ENCODE data around the gene REV3L.
"Not testable (repeated sequence)": the region's sequence is repeated elsewhere in the genome, so short reads cannot be mapped to it uniquely, and the experiment has no call there.

Gene REV3L

DNA sequence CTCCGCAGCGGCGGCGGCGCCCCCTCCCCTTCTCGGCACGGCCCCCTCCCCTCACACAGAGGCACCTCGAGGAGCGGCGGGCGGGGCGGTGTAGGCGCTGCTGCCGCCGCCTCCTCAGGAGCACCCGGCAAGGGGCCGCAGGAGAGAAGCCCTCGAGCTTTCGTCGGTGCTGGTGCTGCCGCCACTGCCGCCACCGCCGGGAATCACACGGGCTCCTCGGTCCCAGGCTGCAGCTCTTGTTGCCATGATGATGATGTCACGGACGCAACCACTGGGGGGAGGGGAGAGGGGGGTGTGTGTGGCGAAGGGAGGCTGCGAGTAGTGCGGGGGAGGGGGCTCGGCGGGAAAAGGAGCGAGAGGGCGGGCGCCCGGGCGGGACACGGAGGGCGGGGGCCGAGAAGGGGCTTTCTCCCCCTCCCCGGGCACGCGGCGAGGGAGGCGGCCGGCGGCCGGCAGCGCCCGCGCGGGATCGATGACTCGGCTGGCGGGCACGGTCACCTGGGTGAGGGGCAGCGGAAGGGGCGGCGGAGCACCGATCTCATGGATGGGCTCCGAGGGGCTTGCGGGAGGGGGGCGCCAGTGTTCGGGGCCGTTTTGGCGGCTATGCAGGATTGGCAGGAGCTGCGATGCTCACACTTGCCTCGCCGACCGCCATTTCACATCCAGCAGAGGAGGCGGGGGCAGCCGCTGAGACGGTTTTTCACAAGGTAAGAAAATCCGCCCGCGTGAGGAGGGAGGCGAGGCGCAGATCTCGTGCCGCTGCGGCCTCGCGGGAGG is at the start of gene REV3L:
Gene REV3L, minus strand, starts transcription at position 260 of the 777 bp plus-strand sequence. CDS start 330 bp downstream, outside the sequence.
- DNase-seq (ENCODE audit: low read depth, low spot score): peak; percentile 82

- no peak for DNase-seq (ENCODE audit: low read depth, low spot score)
These were observed 48.2 kb upstream of the REV3L start for GRCh38 chr6:111531185-111531584.

- no peak for DNase-seq (ENCODE audit: low read depth, low spot score)
These were observed 47.6 kb upstream of the REV3L start for GRCh38 chr6:111530667-111531066.

- no peak for DNase-seq (ENCODE audit: low read depth, low spot score)
These were observed 47.2 kb upstream of the REV3L start for GRCh38 chr6:111530218-111530617.

- DNase-seq (ENCODE audit: low read depth, low spot score): no peak
These were observed 44.3 kb upstream of the REV3L start for GRCh38 chr6:111527367-111527766.

DNA sequence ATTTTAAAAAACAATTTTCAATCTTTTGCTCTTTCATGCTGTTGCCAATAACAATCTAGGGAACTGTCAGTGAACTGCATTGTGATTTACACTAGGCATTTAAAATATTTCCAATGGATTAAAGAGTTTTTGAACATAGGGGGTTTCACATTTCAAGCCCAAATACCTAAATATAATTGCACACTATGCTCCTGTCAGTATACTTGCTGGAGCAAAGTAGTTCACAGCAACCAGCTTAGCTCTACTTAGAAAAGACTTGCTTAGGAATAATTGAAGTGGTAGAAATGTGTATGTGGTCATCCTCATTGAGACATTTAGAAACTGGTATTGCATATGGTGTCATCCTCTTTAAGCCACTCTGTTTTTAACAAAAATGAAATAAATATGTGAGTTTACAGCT is 41.7 kb upstream of the REV3L start:
- no peak for DNase-seq (ENCODE audit: low read depth, low spot score)

- no peak for DNase-seq (ENCODE audit: low read depth, low spot score)
These were observed 41.2 kb upstream of the REV3L start for GRCh38 chr6:111524252-111524651.

DNA sequence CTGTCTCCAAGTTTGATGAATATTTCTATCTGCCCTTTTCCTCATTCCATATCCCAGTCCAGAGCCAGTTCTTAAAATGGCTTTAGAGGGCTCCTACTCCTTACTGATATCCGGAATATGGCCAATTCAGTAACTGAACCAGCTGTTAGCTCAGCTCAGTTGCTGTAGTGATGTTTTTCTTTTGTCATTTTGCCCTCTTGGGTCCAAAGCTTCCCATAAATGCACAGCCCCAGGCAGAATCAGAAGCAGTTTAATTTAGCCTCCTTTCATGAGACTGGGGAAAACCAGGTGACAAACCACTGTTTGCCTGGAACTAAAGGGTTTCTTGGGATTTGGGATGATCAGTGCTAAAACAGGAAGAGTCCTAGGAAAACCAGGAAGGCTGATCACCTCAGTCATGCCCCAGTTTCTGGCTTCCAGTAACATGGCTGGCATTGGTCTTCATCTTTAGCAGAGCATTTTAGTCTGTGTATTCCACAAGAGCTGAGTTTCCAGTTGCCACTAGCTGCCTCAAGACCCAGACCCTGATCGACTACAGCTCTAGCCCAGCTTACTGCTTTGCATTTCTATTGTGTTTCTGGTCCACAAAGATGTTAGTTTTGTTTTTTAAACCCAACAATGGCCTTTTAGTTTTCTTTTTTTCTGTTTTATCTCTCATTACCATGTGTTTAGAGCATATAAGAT is 40.6 kb upstream of the REV3L start:
- no peak for DNase-seq (ENCODE audit: low read depth, low spot score)

DNA sequence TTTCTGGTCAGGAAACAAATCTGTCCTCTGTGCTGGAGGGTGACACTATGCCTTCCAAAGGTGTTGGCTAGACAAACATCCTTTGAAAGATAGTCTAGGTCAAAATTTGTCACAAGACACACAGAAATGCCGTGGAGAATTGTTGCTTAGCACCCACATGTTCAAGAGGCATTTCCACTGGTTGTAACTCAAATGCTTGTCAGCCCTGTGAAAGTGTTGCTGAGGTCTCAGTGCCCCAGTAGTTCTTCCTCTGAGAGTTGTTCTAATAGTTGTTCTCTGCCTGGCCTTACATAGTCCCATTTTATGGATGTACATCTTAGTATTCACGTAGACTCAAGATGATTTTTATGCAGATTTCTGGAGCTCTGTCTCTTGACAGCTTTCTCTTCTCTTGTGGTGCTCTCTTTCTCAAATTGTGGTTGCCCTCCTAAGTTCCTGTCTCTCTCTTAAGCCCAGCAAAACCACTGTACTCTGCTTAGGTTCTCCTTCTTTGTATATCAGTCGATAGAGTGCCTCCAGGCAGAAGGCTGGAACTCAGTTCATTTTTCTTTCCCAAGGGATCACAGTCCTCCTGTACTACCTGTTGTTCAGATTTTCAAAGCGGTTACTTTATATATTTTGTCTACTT is 39.5 kb upstream of the REV3L start:
- no peak for DNase-seq (ENCODE audit: low read depth, low spot score)

DNA sequence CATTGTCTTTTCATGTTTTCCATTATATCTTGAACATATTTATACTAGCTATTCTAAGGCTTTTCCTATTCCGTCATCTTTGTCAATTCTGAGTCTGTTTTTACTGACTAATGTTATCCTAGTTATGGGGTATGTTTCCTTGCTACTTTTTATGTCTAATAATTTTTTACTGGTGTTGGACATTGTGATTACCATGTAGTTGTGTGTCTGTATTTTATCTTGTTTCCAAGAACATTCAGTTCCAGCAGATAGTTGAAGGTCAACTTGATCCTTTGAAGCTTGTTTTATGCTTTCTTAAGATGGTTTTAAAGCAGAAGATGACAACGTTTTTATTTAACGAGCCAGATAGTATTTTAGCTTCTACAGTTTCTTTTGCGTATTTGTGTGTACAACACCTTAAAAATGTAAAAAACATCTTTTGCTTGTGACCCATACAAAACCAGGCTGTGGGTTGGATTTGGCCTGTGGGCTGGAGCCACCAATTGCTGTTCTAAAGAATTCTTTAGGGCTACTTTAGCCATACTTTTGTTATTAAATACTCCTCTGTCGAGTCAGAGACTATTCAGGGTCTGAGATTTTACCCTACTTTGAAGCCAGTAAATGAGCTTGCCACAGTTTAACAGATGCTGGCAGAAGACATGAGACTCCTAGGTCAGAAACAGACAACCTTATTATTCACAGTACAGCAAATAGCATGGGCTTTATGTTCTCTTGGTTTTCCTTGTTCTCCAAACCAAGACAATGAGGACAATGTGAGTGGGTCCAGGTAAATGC is 38.7 kb upstream of the REV3L start:
- DNase-seq (ENCODE audit: low read depth, low spot score): no peak

DNA sequence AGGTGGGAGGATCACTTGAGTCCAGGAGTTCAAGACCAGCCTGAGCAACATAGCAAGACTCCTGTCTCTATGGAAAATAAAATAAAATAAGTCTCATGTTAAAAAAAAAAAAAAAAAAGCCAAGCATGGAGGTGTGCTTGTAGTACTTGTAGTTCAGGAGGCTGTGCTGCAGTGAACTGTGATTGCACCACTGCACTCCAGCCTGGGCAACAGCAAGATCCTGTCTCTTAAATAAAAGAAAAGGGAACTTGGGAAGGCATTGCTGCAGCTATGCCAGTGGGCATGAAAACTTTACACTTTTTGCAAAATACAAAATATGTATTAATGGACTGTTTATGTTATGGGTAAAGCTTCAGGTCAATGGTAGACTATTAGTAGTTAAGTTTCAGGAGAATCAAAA is 37.5 kb upstream of the REV3L start:
- DNase-seq (ENCODE audit: low read depth, low spot score): no peak

- DNase-seq (ENCODE audit: low read depth, low spot score): no peak
These were observed 34.9 kb upstream of the REV3L start for GRCh38 chr6:111517965-111518364.

DNA sequence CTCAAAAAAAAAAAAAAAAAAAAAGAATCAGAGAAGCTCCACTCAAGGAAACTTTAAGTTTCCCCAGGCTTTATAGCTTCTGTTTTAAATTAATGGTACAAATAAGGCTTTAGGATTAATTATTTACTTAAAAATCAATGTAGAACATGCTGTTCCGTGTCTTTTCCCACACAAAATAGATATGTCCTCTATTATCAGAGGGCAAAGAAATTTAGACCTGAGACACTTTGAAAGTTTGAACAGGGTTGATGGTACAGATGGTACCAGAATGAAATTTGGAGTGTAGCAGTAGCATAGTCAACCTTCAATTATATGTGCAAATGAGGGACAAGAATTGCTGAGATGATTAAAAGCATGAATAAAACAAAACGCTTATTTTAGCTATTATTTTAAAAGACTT is 32.2 kb upstream of the REV3L start:
- no peak for DNase-seq (ENCODE audit: low read depth, low spot score)

DNA sequence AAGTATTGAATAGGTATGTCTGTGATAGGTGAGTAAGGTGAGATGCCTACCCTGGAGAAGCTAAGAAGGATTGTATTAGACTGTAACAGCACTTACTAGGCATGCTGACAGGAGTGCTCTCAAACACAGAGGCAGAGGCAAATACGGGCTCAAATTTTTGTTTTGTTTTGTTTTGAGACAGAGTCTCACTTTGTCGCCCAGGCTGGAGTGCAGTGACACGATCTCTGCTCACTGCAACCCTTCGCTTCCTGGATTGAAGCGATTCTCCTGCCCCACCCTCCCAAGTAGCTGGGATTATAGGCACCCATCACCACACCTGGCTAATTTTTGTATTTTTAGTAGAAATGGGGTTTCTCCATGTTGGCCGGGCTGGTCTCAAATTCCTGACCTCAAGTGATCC is 31.5 kb upstream of the REV3L start:
- not testable (repeated sequence) for DNase-seq (ENCODE audit: low read depth, low spot score)

- not testable (repeated sequence) for DNase-seq (ENCODE audit: low read depth, low spot score)
These were observed 24.2 kb upstream of the REV3L start for GRCh38 chr6:111507219-111507618.

DNA sequence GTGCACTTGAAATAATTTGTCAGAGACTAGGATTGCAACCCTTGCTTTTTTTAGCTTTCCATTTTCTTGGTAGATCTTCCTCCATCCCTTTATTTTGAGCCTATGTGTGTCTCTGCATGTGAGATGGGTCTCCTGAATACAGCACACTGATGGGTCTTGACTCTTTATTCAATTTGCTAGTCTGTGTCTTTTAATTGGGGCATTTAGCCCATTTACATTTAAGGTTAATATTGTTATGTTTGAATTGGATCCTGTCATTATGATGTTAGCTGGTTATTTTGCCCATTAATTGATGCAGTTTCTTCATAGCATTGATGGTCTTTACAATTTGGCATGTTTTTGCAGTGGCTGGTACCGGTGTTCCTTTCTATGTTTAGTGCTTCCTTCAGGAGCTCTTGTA is 22.5 kb upstream of the REV3L start:
- not testable (repeated sequence) for DNase-seq (ENCODE audit: low read depth, low spot score)

DNA sequence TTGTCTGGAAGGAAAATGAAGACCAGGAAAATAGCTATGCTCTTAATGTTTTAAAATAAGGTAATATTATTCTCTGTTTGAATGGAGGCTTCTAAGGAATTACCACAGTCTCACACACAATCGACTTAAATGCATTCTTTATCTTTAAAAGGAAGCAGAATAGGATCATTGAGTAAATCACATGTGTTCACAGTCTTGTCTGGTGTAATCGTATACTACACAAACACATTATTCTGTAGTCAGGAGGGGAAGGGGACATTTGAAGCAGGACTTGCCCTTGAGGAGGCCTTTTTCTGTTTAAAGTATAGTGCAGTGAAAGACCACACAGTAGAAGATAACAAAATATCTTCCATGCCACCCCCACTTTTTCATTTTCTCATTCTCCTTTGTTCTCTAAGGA is 20.6 kb upstream of the REV3L start:
- DNase-seq (ENCODE audit: low read depth, low spot score): no peak

DNA sequence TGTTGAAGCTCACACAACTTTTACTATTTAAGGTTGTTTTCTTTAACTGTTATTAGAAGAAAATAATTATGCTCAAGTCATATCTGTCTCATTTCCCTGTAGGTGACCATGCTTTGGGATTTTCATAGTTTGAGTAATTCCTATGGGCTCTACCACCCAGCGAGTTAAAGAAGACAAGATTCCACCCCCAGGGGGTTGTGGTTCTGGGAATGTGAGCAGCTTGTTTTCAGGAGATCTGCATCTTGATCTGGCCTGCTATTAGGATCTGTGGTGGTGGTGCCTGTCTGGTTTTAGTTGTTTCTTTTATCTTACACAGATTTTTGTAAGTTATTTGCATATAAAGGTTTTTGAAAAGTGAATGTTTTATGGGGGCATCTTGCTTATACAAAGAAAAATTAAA is 20.2 kb upstream of the REV3L start:
- DNase-seq (ENCODE audit: low read depth, low spot score): no peak

GRCh38 chr6:111502154-111502553 is 19.1 kb upstream of the REV3L start:
- no peak for DNase-seq (ENCODE audit: low read depth, low spot score)

DNA sequence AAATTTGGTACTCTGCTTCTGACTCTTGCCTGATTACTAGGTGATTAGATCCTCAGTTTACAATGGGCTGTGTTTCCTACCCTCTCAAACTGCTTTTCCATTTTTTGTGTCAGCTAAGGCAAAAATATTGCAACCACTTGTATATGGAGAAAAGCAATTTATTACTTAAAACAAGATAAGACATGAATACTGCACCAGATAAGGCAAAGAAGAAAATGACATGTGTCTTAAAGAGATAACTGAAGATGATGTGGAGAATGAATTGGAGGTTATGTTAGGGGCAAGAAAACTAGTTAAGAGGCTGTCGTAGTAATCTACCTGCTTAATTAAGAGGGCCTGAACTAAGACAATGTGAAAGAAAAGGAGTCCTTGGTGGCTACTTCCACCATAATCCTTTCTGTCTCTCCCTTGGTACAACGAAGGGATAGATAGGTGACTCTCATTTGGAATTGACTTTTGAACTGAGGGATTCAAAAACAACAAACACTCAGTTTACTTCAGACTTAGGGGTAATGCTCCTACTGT is 16.3 kb upstream of the REV3L start:
- DNase-seq (ENCODE audit: low read depth, low spot score): no peak

GRCh38 chr6:111494951-111495635 is 12.1 kb upstream of the REV3L start:
- DNase-seq (ENCODE audit: low read depth, low spot score): no peak

Measured in activated naive CD8-positive, alpha-beta T cell treated with anti-CD3 and anti-CD28 coated beads, Interleukin-2, amount 50 U/mL, for 16 hours (primary cell).